H9 (cell line): ENCODE results near the gene AFDN. TPM values are rescaled to one million over a fixed set of nuclear protein-coding genes. Genes with fewer than 3 reads are reported as not detected.

Experiments
- DNase-seq: peaks from one replicate; pipeline ENCODE4 v3.0.0-alpha.2; 2017
- H2AFZ ChIP-seq: one replicate; pipeline ENCODE4 v1.6.1; 2013; ENCODE audit warnings: mild to moderate bottlenecking, low read length, control low read depth, moderate library complexity
- H2AK5ac ChIP-seq: 2 replicates; pipeline ENCODE4 v1.6.1; 2013; ENCODE audit warnings: low read length, control low read depth, mixed read lengths; ENCODE audit not compliant: insufficient read length
- H2BK120ac ChIP-seq: one replicate; pipeline ENCODE4 v1.6.1; 2013; ENCODE audit warnings: low read depth, mild to moderate bottlenecking, low read length, control low read depth, inconsistent platforms; ENCODE audit not compliant: poor library complexity, severe bottlenecking
- H2BK12ac ChIP-seq: 2 replicates; pipeline ENCODE4 v1.6.1; 2013; ENCODE audit warnings: low read length, control low read depth, mixed read lengths, low read depth; ENCODE audit not compliant: insufficient read length
- H2BK15ac ChIP-seq: 2 replicates; pipeline ENCODE4 v1.6.1; 2013; ENCODE audit warnings: low read depth, low read length, control low read depth
- H2BK20ac ChIP-seq: one replicate; pipeline ENCODE4 v1.6.1; 2013; ENCODE audit warnings: low read depth, mild to moderate bottlenecking, low read length, control low read depth, inconsistent platforms; ENCODE audit not compliant: poor library complexity, severe bottlenecking
- H2BK5ac ChIP-seq: 2 replicates; pipeline ENCODE4 v1.6.1; 2013; ENCODE audit warnings: low read length, control low read depth, mixed read lengths; ENCODE audit not compliant: insufficient read length
- H3K14ac ChIP-seq: 2 replicates; pipeline ENCODE4 v1.6.1; 2013; ENCODE audit warnings: low read length, control low read depth; ENCODE audit not compliant: insufficient read depth
- H3K18ac ChIP-seq: 2 replicates; pipeline ENCODE4 v1.6.1; 2013; ENCODE audit warnings: low read depth, mild to moderate bottlenecking, mixed read lengths, low read length, control low read depth; ENCODE audit not compliant: insufficient read length
- H3K23ac ChIP-seq: 2 replicates; pipeline ENCODE4 v1.6.1; 2013; ENCODE audit warnings: low read length, control low read depth, mixed read lengths, low read depth; ENCODE audit not compliant: insufficient read length
- H3K23me2 ChIP-seq: 2 replicates; pipeline ENCODE4 v1.6.1; 2013; ENCODE audit warnings: low read depth, mild to moderate bottlenecking, mixed read lengths, low read length, control low read depth; ENCODE audit not compliant: insufficient read length, poor library complexity, severe bottlenecking
- H3K27ac ChIP-seq: 2 replicates; pipeline ENCODE4 v1.5.1; 2013; ENCODE audit warnings: low read length, control low read depth, mixed read lengths, low read depth; ENCODE audit not compliant: insufficient read length
- H3K27me3 ChIP-seq: 2 replicates; pipeline ENCODE4 v1.6.1; 2013; ENCODE audit warnings: low read length, control low read depth, inconsistent platforms; ENCODE audit not compliant: insufficient read depth
- H3K4ac ChIP-seq: 2 replicates; pipeline ENCODE4 v1.6.1; 2013; ENCODE audit warnings: low read depth, mild to moderate bottlenecking, control low read depth, inconsistent platforms, low read length, moderate library complexity
- H3K4me1 ChIP-seq: 2 replicates; pipeline ENCODE4 v1.6.1; 2013; ENCODE audit warnings: low read length, control low read depth, inconsistent platforms; ENCODE audit not compliant: insufficient read depth
- H3K4me2 ChIP-seq: 2 replicates; pipeline ENCODE4 v1.6.1; 2013; ENCODE audit warnings: low read length, control low read depth, mixed read lengths; ENCODE audit not compliant: insufficient read length, insufficient read depth
- H3K56ac ChIP-seq: 2 replicates; pipeline ENCODE4 v1.6.1; 2013; ENCODE audit warnings: low read depth, mild to moderate bottlenecking, mixed read lengths, low read length, control low read depth; ENCODE audit not compliant: insufficient read length
- H3K79me1 ChIP-seq: 2 replicates; pipeline ENCODE4 v1.6.1; 2013; ENCODE audit warnings: low read depth, mild to moderate bottlenecking, moderate library complexity, low read length, control low read depth, inconsistent platforms; ENCODE audit not compliant: insufficient read depth, poor library complexity, severe bottlenecking
- H3K79me2 ChIP-seq: 2 replicates; pipeline ENCODE4 v1.6.1; 2013; ENCODE audit warnings: low read length, control low read depth, inconsistent platforms; ENCODE audit not compliant: insufficient read depth
- H3K9ac ChIP-seq: 2 replicates; pipeline ENCODE4 v1.6.1; 2013; ENCODE audit warnings: low read length, control low read depth, mixed read lengths; ENCODE audit not compliant: insufficient read length; ENCODE audit errors: extremely low read depth
- H3K9me3 ChIP-seq: one replicate; pipeline ENCODE4 v1.6.1; 2013; ENCODE audit warnings: low read depth, low read length, inconsistent platforms; ENCODE audit not compliant: control insufficient read depth
- H3T11ph ChIP-seq: one replicate; pipeline ENCODE4 v1.6.1; 2013; ENCODE audit warnings: mild to moderate bottlenecking, low read length, control low read depth, inconsistent platforms
- H4K20me1 ChIP-seq: one replicate; pipeline ENCODE4 v1.6.1; 2013; ENCODE audit not compliant: control insufficient read depth, insufficient read length, insufficient read depth
- H4K5ac ChIP-seq: 2 replicates; pipeline ENCODE4 v1.6.1; 2013; ENCODE audit warnings: low read depth, mild to moderate bottlenecking, mixed read lengths, low read length, control low read depth; ENCODE audit not compliant: insufficient read length
- H4K8ac ChIP-seq: replicated peaks from 2 replicates; pipeline ENCODE4 v1.6.1; 2013; ENCODE audit warnings: low read length, control low read depth, mixed read lengths, low read depth; ENCODE audit not compliant: insufficient read length
- H4K91ac ChIP-seq: 2 replicates; pipeline ENCODE4 v1.6.1; 2013; ENCODE audit warnings: low read depth, mild to moderate bottlenecking, moderate library complexity, mixed read lengths, low read length, control low read depth; ENCODE audit not compliant: insufficient read length
- H3K27ac Mint-ChIP-seq, 3 experiments: 2 replicates in 2 of 3; 3 replicates in 1 of 3; pipeline ENCODE4 v1.8.0; 2020 to 2021; ENCODE audit warnings: mixed read lengths in 3 of 3, mild to moderate bottlenecking in 1 of 3, moderate library complexity in 1 of 3
- H3K27me3 Mint-ChIP-seq: 2 replicates; pipeline ENCODE4 v1.8.0; 2021; ENCODE audit warnings: low read depth, mild to moderate bottlenecking, moderate library complexity, mixed read lengths
- H3K36me3 Mint-ChIP-seq, 3 experiments: 2 replicates in 2 of 3; 3 replicates in 1 of 3; pipeline ENCODE4 v1.8.0; 2020 to 2021; ENCODE audit warnings: low read depth in 3 of 3, mixed read lengths in 3 of 3; ENCODE audit not compliant: insufficient read depth in 1 of 3
- H3K4me1 Mint-ChIP-seq, 2 experiments: 2 replicates each; pipeline ENCODE4 v1.8.0; 2020; ENCODE audit warnings: mixed read lengths in 2 of 2
- H3K4me3 Mint-ChIP-seq, 2 experiments: 2 replicates in 1 of 2; 3 replicates in 1 of 2; pipeline ENCODE4 v1.8.0; 2020 to 2021; ENCODE audit warnings: mild to moderate bottlenecking in 2 of 2, mixed read lengths in 2 of 2, moderate library complexity in 1 of 2
- H3K9me3 Mint-ChIP-seq, 2 experiments: 2 replicates in 1 of 2; 3 replicates in 1 of 2; pipeline ENCODE4 v1.8.0; 2020; ENCODE audit warnings: mild to moderate bottlenecking in 2 of 2, mixed read lengths in 2 of 2, moderate library complexity in 1 of 2
- CTCF ChIP-seq: fragments of 200-600 bp; sonication (generic); conservative IDR thresholded peaks from 3 replicates; pipeline ENCODE4 v1.8.0; 2021; ENCODE audit warnings: antibody characterized with exemption, mild to moderate bottlenecking
- WGBS: extraction: QIAGEN DNeasy Blood & Tissue Kit; methylation state at CpG from one replicate; pipeline ENCODE4 v1.1.7; 2013; ENCODE audit warnings: missing lambda C conversion rate, low lambda C conversion rate, mixed read lengths; ENCODE audit not compliant: insufficient read length; ENCODE audit errors: extremely low coverage; 5-methylcytosine and 5-hydroxymethylcytosine counted together
- total RNA-seq: library from RNA; stranded (reverse); gene quantifications from 2 replicates; pipeline ENCODE4 v1.2.1, GENCODE V29; 2021

AFDN gene
- total RNA-seq, 1 experiment from 2014 or later, result 157 TPM

- no peak overlapping the region for H4K5ac ChIP-seq
- H3K14ac ChIP-seq, result no peak overlapping the region
- H3K18ac ChIP-seq, result no peak overlapping the region
- no peaks in the 10 kb centered on the region for H3K9me3 ChIP-seq
- H2AK5ac ChIP-seq, result no peak overlapping the region
- no peak for TF ChIP-seq CTCF
- H3K56ac ChIP-seq, result no peak overlapping the region
- no peaks in the 10 kb centered on the region for H4K20me1 ChIP-seq
- H3K79me1 ChIP-seq, result no peaks in the 10 kb centered on the region
- H2BK15ac ChIP-seq, result no peak overlapping the region
- H3K4me1 Mint-ChIP-seq, result peaks cover 34 to 37% of the 10 kb centered on the region in 2 experiments
- H3K9me3 Mint-ChIP-seq, result no peaks in the 10 kb centered on the region
- no peak overlapping the region for H3K27ac ChIP-seq
- peak overlapping the region; percentile 30 to 73 (median 72); a peak in 5 of 7 replicates for H3K27ac Mint-ChIP-seq
- no peaks in the 10 kb centered on the region for H3K23me2 ChIP-seq
- H2BK120ac ChIP-seq, result no peak overlapping the region
- DNase-seq, result no peak
- H3K4me2 ChIP-seq, result no peak overlapping the region
- no peak overlapping the region for H3K4ac ChIP-seq
- H2BK5ac ChIP-seq, result no peak overlapping the region
- no peak overlapping the region for H2AFZ ChIP-seq
- H3K36me3 Mint-ChIP-seq, result peaks cover 26 to 62% (median 53%) of the 10 kb centered on the region in 3 experiments; a peak in 6 of 7 replicates
- H3K9ac ChIP-seq, result no peak overlapping the region
- no peak overlapping the region for H4K8ac ChIP-seq
- no peaks in the 10 kb centered on the region for H3K27me3 Mint-ChIP-seq
- H2BK12ac ChIP-seq, result no peak overlapping the region
- H3K27me3 ChIP-seq, result no peaks in the 10 kb centered on the region
- no peak overlapping the region for H4K91ac ChIP-seq
- no peak overlapping the region for H3T11ph ChIP-seq
- peaks cover 3% of the 10 kb centered on the region; the same call in 1 of the 2 replicates for H3K4me1 ChIP-seq
- no peaks in the 10 kb centered on the region for H3K79me2 ChIP-seq
- H2BK20ac ChIP-seq, result no peak overlapping the region
- no CpG with 5 or more reads among the region's 9 CpGs for WGBS
- no peak overlapping the region for H3K23ac ChIP-seq
- H3K4me3 Mint-ChIP-seq, result no peak overlapping the region
Measured at GRCh38 chr6:167877994-167878779, 51.5 kb downstream of the AFDN start.
